ENCODE measurements around the gene AMMECR1. TPM values are rescaled to one million over a fixed set of nuclear protein-coding genes. Genes with fewer than 3 reads are reported as not detected.

The AMMECR1 gene
- total RNA-seq, 3 donors from 2014 or later = 4.1 to 10.7 (median 8.2) TPM

DNA sequence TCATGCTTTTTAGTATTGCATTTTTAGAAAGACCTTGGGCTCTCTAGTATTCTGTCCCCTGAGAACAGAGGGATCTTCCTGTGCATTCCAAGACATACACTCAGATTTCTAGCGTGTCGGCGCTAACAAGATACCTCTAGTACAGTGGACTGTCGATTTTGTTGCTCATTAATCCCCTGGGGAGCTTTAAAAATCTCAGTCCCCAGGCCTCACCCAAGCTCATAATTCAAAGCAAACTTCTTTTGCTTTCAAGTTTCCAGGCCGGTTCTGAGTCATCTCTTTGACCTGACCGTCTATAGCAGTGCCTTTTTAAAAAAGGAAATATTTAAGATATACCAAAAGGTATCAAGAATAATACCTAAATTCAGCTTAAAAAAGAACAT lies 137.0 kb downstream of the AMMECR1 start:
- TF ChIP-seq CTCF (IDR thresholded peaks at IDR 0.05) = no peak
- DNase-seq (no peak), ATAC-seq (no peak)
- Histone ChIP-seq H3K4me1 (ENCODE audit: low read depth) (no peaks in the 10 kb centered on the region), H3K9me3 (no peaks in the 10 kb centered on the region), H3K36me3 (ENCODE audit: low read depth) (no peaks in the 10 kb centered on the region), H3K4me3 (no peak overlapping the region)
- intact Hi-C loops (cut with DNase I, micrococcal nuclease) = no loop called here

- H3K9me3 ChIP-seq = no peaks in the 10 kb centered on the region
- H3K36me3 ChIP-seq (ENCODE audit: low read depth) = no peaks in the 10 kb centered on the region
- intact Hi-C loops (cut with DNase I, micrococcal nuclease) = no loop called here
- DNase-seq (no peak), ATAC-seq (peak; percentile 41)
- no peaks in the 10 kb centered on the region for H3K4me1 ChIP-seq (ENCODE audit: low read depth)
- H3K4me3 ChIP-seq = no peak overlapping the region
- no peak for TF ChIP-seq CTCF (IDR thresholded peaks at IDR 0.05)
Observed at GRCh38 chrX:110180176-110180927, 137.5 kb downstream of the AMMECR1 start.

DNA sequence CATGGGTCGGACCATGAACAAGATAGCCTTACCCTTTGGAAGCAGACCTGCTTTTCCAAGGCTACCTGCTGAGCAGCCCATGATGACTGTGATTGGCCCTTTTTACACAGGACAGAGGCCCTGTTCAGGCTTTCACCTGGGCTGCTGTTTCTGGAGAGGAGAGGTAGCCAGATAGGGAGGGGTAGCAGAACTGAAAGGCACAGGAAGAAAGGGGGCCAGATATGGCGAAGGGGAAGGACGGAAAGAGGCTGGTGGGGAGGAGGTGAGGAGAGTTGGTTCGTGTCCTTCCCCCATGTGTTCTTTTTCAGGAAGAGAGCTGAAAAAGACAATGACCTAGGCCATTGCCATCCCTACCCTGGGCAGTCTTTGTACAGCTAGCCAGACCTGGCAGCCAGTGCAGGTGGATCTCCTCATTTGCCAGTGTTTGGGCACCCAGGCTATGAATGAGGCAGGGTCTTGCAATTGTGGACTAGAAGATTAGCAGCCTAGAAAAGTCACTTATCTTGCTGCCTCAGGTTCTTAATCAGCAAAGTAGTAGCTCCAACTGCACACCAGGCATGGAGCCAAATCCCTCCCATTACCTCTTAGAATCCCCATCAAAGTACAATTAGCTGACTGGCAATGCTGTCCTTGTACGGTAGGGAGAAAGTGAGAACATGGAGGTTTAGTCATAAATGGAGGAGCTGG lies 139.6 kb downstream of the AMMECR1 start:
- Histone ChIP-seq H3K9me3 (no peaks in the 10 kb centered on the region), H3K4me3 (no peak overlapping the region), H3K4me1 (ENCODE audit: low read depth) (no peaks in the 10 kb centered on the region), H3K36me3 (ENCODE audit: low read depth) (no peaks in the 10 kb centered on the region)
- ATAC-seq (no peak), DNase-seq (peak in 1 of 3 donors; percentile 7)
- intact Hi-C loops (cut with DNase I, micrococcal nuclease) = no loop called here
- TF ChIP-seq CTCF (IDR thresholded peaks at IDR 0.05) = no peak

DNA sequence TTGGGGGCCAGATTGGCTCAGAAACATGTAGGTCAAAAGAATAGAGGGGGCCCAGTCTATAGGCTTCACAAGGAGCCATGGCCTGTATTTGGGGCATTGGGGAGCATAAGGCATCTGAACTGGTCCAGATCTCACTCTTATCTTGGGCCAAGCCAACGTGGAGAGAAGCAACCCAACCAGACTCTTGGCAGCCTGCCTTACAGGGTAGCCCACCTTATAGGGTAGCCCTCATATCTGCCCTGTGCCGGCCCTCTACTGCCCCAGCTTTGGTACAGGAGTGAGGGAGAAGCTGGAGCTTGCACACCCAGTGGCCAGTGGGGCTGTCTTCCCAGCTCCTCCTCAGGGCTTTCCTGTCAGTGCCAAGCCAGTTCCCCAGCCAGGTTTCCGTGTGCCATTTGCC lies 142.2 kb downstream of the AMMECR1 start:
- H3K9me3 ChIP-seq = no peaks in the 10 kb centered on the region
- no peak overlapping the region for H3K4me3 ChIP-seq
- DNase-seq (no peak), ATAC-seq (no peak)
- no peaks in the 10 kb centered on the region for H3K36me3 ChIP-seq (ENCODE audit: low read depth)
- intact Hi-C loops (cut with DNase I, micrococcal nuclease) = no loop called here
- H3K4me1 ChIP-seq (ENCODE audit: low read depth) = no peaks in the 10 kb centered on the region
- no peak for TF ChIP-seq CTCF (IDR thresholded peaks at IDR 0.05)

- Histone ChIP-seq H3K4me3 (no peak overlapping the region), H3K4me1 (ENCODE audit: low read depth) (no peaks in the 10 kb centered on the region), H3K9me3 (no peaks in the 10 kb centered on the region), H3K36me3 (ENCODE audit: low read depth) (no peaks in the 10 kb centered on the region)
- ATAC-seq (no peak), DNase-seq (no peak)
- intact Hi-C loops (cut with DNase I, micrococcal nuclease) = no loop called here
- no peak for TF ChIP-seq CTCF (IDR thresholded peaks at IDR 0.05)
Observed at GRCh38 chrX:110175146-110175545, 142.7 kb downstream of the AMMECR1 start.

All from mucosa of descending colon (tissue), 3 donors.